GM12872 (cell line): ENCODE results near the gene KRTAP19-2.

Source experiments
- TF ChIP-seq, protein P1 (sequence below): IDR thresholded peaks from 3 replicates; pipeline ENCODE4 v1.5.1; 2011; ENCODE audit warnings: low read depth, mild to moderate bottlenecking, low read length, moderate library complexity; ENCODE audit not compliant: insufficient read depth

The KRTAP19-2 gene

DNA sequence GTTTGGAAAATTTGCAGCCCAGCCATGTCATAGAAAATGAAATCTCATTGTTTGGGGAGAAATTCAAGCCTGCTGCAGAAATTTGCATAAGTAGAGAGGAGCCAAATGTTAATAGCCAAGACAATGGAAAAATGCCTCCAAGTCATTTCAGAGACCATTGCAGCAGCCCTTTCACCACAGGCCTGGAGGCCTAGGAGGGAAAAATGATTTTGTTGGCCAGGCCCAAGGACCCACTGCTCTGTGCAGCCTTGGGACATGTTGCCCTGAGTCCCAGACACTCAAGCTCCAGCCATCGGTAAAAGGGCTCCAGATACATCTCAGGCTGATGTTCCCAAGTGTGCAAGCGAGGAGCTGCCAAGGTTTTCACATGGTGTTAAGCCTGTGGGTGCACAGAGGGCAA is 1.1 kb downstream of the KRTAP19-2 start:
- TF ChIP-seq, protein P1, sequence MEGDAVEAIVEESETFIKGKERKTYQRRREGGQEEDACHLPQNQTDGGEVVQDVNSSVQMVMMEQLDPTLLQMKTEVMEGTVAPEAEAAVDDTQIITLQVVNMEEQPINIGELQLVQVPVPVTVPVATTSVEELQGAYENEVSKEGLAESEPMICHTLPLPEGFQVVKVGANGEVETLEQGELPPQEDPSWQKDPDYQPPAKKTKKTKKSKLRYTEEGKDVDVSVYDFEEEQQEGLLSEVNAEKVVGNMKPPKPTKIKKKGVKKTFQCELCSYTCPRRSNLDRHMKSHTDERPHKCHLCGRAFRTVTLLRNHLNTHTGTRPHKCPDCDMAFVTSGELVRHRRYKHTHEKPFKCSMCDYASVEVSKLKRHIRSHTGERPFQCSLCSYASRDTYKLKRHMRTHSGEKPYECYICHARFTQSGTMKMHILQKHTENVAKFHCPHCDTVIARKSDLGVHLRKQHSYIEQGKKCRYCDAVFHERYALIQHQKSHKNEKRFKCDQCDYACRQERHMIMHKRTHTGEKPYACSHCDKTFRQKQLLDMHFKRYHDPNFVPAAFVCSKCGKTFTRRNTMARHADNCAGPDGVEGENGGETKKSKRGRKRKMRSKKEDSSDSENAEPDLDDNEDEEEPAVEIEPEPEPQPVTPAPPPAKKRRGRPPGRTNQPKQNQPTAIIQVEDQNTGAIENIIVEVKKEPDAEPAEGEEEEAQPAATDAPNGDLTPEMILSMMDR: no peak

DNA sequence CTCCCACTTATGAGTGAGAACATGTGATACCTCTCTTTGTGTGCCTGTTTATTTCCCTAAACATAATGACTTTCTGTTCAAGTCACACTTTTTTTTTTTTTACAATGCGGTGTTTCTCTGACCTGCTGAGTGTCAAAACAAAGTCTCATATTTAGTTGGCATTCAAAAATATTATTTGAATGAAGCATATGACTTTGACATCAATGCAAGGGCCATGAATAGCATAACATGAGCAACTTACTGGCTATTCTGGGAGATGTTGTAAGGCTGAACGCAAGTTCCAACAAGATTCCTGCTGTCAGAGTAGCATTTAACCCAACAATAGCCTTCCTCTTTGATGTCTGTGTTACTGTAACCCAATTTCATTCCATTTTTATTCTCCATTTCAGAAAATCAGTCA is 5.1 kb downstream of the KRTAP19-2 start:
- TF ChIP-seq, protein P1: no peak

GRCh38 chr21:30480145-30480544 is 7.1 kb downstream of the KRTAP19-2 start, which contains the start of gene KRTAP19-1:
KRTAP19-1 (minus strand) TSS chr21:30480367; CDS start chr21:30480317, 50 bp downstream.
- TF ChIP-seq, protein P1: no peak

GRCh38 chr21:30479259-30479658 is 8.0 kb downstream of the KRTAP19-2 start:
- TF ChIP-seq, protein P1: no peak

GRCh38 chr21:30478004-30478403 is 9.2 kb downstream of the KRTAP19-2 start:
- TF ChIP-seq, protein P1: no peak

DNA sequence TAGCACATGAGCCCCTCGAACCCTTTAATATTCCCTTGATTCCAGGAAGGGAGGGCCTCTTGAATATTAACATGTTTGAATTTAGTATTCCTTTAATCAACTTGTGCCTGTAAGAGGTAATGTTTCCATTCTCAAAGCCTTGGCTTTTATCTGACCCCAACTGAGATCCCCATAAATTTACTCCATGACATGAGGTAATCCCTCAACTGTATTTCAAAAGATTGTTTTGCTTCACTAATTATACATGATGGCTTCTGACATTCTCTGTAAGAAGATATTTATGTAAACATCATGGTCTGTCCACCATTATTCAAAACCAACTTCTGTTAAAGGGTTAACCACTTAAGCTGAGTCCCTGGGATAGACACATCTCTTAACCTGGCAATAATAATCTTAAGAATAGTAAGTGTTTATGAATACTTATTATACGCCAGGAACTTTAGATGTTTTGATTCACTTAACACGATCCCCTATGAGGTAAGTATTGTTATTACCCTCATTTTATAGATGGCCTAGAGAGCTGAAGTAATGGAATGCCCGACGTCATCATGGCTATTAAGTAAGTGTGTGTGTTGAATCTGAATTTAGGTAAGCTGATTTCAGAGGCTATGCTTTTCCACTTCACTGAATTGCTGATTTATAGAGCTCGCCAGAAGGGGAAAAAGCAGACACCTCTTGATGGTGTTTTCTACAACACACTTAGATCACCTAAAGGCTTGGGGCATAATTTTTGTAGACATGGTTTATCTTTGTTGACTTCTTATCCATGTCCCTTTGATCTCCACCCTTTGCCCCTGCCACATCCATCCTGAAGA is 18.1 kb downstream of the KRTAP19-2 start:
- TF ChIP-seq, protein P1: no peak

DNA sequence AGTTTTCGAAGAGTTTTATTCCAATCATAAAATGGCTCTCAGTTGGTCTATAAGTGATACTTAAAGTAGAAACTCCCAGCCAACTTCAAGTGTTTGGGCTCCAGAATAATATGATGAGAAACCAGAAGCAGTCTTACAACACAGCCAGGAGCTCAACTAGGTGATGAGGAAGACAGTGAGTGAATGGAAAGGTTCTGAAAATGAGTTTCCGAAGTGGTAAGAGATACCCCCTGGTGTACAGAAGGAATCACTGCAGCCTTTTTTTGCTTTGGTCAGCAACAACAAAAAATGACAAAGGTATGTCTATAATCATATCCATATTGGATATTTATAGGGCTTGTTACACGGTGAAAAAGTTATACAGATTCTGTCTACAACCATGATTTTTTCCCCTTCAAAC is 23.5 kb downstream of the KRTAP19-2 start:
- TF ChIP-seq, protein P1: no peak
